Hepatocyte (in vitro differentiated cells): ENCODE results near the gene PLSCR1.

ENCODE experiments used
- CTCF ChIP-seq: fragments of 200-600 bp; sonication (generic); IDR thresholded peaks from 2 replicates; pipeline ENCODE4 v1.5.1; 2016; ENCODE audit warnings: antibody characterized with exemption, mild to moderate bottlenecking; ENCODE audit not compliant: poor library complexity
- EZH2 ChIP-seq: fragments of 200-600 bp; sonication (generic); IDR thresholded peaks from 2 replicates; pipeline ENCODE4 v1.6.1; 2016; ENCODE audit warnings: antibody characterized with exemption, mild to moderate bottlenecking, borderline replicate concordance

GRCh38 chr3:146557745-146558144 is 13.3 kb upstream of the PLSCR1 start:
- no peak for TF ChIP-seq CTCF
- TF ChIP-seq EZH2 = no peak
